Measurements from ENCODE around the gene SLC6A20. TPM values are rescaled to one million over a fixed set of nuclear protein-coding genes. Genes with fewer than 3 reads are reported as not detected.

SLC6A20 gene, protein sequence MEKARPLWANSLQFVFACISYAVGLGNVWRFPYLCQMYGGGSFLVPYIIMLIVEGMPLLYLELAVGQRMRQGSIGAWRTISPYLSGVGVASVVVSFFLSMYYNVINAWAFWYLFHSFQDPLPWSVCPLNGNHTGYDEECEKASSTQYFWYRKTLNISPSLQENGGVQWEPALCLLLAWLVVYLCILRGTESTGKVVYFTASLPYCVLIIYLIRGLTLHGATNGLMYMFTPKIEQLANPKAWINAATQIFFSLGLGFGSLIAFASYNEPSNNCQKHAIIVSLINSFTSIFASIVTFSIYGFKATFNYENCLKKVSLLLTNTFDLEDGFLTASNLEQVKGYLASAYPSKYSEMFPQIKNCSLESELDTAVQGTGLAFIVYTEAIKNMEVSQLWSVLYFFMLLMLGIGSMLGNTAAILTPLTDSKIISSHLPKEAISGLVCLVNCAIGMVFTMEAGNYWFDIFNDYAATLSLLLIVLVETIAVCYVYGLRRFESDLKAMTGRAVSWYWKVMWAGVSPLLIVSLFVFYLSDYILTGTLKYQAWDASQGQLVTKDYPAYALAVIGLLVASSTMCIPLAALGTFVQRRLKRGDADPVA
- polyA plus RNA-seq (ENCODE audit: insufficient read length in 12 of 12), result 1 to 10 TPM in 1 of 12 donors, under 1 TPM in 10, not detected in 1; 0.04 to 3.4 (median 0.12) TPM
- long read RNA-seq, donor 1, full-length matches to known transcripts, result 1 of 1 reads
- long read RNA-seq, donor 1, partial matches to known transcripts, result 0 of 1 reads
- long read RNA-seq, donor 1, other reads (novel, unspliced or antisense), result 0 of 1 reads
- long read RNA-seq, donor 2, result 0 reads
- long read RNA-seq, donor 3, result 0 reads
- long read RNA-seq, donor 4, result 0 reads
- long read RNA-seq, donor 5, result 0 reads
- long read RNA-seq, donor 6, result 0 reads
- long read RNA-seq, donor 7, result 0 reads
- long read RNA-seq, donor 8, result 0 reads
- long read RNA-seq, donor 9, result 0 reads
- long read RNA-seq, donor 10, result 0 reads
- long read RNA-seq, donor 11, result 0 reads

DNA sequence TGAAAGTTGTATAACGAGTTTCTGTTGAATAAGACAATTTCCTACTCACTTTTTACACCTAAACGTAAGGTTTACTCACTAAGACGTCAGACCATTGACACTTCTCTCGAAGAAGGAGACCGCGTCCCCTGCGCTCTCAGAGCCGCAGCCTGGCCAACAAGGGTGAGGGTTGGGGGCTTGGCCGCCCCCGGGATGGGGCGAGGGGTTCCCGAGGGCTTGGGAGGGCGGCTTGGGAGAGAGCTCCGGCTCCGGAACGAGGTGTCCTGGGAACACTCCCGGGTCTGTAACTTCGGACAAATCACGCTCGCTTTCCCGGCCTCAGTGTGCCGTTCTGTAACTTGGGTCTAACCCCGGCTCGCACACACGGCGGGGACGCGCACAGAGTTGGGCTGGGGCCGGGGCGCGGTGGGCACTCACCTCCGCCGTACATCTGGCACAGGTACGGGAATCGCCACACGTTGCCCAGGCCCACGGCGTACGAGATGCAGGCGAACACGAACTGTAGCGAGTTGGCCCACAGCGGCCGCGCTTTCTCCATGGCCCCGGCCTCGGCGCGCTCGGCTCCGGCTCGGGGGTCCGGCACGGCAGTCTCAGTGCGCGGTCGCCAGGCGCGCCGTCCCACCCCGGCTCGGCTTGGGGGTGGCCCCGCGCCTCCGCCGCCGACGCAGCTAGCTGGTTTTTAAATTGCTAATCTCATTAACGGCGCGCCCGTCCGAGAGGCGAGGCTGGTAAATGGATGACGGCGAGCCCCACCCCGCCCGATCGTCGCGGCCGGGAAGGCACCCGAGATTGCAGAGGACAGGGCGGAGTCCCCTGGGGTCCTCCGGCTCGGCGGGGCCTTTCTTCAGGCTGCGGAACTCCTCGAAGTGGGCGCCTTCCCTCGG is at the start of gene SLC6A20:
SLC6A20 (minus strand) TSS at position 655 of the 884 bp plus-strand sequence; CDS start at position 538, 117 bp downstream.
- DNase-seq, result no peak

DNA sequence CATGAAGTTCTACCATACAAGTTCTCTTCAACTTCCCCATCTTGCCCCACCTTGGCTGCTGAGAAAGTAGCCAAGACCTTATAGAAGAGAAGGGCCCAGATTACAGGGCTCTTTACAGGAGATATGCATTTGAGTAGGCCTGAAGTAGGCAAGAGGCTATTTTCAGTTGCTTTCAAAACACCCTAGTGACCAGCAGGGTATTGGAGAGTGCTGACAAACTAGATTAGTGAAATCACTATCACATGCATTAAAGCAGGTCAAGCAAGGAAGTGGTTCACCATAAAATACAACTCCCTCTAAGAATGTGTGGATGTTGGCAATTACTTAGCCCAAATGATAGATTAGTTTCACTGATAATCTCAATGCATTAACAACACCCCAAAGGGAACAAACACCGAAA is 48.3 kb upstream of the SLC6A20 start:
- DNase-seq, result no peak

DNA sequence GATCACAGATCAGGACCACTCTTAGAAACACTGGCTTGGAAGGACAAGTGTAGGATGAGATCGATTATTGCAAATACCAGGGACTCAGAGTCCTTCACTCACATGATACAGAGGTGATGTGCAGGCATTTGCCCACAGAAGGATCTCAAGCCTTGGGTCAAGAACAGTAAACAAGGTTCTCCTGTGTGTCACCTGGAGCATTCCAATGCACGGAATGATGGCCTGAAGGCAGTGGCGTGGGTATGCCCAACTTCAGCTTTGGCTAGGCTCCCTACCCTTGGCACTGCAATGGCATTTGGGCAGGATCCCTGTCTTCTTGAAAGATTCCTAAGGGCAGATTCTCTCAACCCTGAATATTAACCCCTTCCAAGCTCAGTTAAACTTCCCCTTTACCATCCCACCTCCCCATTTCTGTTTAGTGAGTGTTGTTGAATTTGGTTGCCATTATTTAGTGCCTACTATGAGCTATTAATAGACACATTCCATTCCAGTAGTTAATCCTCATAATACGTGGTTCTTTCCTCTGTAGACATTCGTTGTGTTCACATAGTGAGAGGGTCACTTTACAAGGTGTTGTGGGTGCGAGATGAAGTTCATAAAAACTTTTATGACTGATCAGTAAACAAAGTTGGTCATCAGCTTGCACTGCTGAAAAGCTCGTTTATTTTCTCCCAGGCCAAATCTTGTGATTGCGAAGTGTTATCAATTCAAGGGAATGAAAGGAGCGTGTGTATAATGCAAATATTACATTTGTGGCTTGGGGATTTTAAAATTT is 46.7 kb upstream of the SLC6A20 start:
- DNase-seq, result no peak

DNA sequence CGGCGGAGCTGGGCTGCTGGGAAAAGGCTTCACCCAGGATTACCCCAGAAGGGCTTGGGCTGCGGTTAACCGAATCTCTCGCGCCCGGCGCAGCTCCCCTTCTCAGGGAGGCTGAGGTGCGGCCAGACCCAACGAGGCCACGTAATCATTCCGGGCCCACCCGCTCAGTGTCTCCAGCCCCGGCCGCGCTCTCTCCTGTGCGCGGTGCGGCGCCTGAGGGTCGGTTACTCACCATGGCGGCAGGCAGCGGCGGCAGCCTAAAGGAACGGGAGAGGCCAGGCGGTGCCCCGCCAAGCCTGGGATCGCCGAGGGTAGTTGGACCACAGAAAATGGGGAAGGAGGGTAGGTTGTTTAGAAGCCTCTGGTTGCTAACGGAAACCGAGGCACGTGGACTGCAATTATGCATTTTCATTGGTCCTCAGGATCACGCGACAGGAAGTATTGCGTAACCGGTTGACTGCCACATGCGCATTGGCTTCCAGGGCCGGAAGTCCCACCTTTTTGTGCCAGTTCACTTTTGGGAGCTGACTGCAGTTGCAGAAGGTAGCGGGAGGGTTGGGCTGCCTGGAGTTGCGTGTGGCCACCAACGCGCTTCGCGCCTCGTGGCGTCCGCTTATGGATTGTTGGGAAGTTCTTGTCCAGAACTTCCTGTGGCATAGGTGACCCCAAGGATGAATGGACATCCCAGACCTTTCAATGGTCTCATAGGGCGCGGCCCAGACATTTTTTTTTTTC is 45.6 kb upstream of the SLC6A20 start, which contains the start of gene LZTFL1:
LZTFL1 (minus strand) TSS at position 363 of the 735 bp plus-strand sequence; CDS start at position 235, 128 bp downstream.
- peak; percentile 97 for DNase-seq

DNA sequence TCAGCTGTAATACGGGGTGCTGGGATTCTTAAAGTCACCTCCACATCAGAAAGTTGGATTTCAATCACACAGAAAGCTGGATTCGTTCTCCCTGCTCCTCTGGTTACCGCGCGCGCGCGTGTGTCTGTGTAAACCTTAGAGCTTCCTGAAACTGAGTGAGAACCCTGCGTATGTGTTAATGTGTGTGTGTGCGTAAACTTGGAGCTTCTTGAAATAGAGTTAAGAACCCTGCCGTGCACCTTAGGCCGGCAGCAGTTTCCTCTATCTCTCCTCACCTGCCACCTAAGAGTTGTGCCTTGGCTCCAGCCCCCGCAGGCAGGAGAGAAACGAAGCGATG is 45.1 kb upstream of the SLC6A20 start:
- peak; percentile 15 for DNase-seq

DNA sequence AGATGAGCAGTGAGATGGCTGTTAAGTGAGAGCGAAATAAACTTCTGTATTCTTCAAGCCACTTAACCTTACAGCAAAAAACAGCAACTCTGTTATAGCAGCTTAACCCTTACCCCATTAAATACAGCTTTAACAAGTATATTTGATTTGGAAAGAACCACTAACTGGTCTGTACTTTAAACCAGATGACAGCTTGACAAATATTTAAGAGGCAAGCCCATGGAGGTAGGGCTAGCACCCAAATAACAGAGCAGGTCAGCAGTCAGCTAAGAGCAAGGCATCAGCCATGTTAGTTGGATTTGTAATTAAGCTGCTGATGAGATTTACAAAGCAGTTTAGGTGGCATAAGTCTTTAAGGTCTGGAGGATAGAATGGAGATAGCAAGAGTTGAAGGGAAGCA is 42.1 kb upstream of the SLC6A20 start:
- no peak for DNase-seq

DNA sequence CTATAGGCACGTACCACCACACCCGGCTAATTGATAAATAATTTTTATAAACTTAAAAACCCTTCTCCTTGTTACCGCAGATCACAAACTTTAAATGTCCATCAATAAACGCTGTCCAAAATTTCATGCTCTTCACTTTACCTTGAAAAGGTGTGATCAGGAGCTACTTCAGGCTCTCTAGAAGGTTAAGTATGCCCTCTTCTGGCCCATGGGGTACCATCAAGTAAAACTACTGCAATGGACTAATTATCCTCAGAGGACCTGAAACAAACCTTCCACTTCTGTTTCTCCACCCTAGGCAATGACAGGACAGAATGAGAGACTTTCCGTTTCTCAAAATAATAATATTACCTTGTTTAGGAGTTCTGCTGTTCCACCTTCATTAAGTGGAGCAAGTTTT is 36.4 kb upstream of the SLC6A20 start:
- no peak for DNase-seq

DNA sequence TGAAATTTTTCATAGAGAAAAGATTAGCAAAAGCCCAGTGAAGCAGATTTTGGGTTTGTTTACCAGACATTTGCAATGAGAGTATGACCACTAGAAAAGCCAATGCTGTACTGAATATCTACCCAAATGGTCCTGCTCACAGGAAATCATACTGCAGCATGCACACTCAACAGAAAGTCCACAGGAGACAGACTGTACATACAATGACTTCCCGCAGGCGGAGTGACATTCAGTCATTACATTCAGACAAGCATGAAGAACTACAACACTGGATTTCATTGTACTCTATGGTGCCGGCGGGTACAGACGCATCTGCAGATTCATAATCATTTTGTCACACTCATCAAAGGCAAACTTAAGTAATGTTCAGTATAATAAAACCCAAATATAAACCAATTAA is 33.8 kb upstream of the SLC6A20 start:
- DNase-seq, result no peak

DNA sequence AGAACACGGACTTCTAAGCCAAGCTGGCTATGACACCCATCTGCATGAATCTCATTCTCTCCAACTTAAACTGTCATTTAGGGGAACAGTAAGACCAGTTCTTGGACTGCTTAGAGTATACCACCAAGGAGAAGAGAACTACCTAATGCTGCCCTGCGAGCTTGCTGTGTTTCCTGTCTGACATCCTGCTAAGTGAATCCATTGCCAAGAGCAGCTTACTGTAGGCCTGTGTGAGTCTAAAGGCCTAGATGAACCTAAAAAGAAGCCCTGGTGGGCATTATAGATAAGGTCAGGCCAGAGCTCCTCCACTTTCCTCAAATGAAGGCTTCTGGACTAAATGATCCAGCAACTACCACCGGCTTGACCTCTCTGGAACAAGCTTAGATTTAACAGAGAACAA is 30.6 kb upstream of the SLC6A20 start:
- no peak for DNase-seq

DNA sequence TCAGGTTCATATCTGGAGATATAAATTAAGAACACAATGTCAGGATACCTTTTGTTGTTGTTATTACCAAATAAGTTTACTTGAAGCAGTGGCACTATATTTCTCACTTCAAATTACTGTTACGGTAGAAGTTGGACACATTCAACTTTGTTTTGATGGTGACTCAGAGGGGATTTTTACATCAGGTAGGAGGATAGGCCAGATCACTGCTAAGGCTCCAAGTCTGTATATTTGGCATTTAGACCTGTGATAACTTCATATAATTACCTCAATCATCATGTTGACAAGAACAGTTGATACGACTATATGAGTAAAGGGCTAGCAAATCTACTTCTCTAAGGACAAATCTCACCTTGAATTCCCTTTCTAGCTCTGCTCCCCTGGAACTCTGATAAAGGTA is 30.0 kb upstream of the SLC6A20 start:
- DNase-seq, result no peak

DNA sequence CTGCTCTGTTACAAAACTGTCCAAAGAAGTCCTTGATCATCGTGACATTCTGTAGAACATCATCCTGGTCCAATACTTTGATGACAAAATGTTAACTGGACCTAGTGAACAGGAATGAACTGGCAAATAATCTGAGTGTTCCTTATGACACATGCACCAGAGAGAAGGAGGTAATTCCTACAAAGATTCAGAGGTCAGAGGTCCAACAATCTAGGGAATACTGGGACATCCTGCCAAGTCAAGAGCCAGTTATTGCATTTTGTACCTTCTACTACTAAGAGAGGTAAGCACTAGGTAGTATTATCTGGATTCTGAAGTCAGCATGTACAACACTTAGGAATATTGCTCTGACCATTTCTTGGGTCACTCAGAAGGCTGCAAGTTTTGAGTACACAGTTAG is 24.8 kb upstream of the SLC6A20 start:
- DNase-seq, result no peak

DNA sequence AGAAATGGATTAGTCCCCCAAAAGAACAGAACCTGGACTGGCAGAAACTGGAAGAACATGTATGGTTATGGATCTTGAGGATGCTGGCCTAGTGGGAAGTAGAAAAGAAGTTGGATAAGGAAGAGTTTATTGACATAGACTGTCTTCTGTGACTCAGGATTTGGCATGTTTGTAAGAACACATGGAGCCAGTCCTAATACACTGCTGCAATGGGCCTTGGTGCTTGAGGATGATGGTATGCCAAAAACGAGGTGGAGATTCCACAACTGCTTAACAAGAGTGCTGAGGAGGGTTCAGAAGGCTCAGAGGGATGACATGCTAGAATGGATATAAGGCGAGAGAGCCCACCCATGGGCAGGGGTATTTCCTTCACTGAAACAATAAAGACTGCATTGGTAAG is 23.2 kb upstream of the SLC6A20 start:
- no peak for DNase-seq

DNA sequence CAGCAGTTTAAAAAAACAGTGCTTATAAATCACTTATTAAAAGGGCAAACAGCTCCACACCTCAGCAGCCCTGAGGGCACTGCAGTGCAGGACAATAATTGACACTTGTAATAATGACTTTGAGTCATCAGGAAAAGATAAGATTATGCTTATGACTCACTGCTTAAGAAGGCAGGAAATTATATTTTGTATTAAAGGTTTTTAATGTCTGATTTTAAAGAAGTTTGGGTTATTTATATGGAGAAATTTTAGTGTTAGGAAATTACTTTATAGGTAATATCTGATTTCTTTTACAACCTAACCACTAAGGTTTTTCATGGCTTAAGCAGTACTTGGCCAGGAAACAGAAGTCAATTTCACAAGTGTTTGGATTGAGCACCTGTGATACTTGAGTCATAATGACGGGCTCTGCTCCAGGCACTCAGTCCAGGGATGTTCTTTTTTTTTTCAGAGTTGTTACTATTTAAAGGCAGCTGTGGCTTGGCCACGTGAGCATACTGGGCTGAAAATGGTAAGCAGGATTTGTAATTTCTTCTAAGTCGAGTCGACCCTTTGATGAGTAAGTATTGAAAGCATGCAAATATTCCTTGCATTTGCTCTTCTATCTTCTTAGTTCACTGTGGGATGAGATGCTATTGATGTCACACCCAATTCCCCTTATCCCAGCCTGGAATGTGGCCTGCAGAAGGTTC is 21.6 kb upstream of the SLC6A20 start:
- peak; percentile 56 for DNase-seq

DNA sequence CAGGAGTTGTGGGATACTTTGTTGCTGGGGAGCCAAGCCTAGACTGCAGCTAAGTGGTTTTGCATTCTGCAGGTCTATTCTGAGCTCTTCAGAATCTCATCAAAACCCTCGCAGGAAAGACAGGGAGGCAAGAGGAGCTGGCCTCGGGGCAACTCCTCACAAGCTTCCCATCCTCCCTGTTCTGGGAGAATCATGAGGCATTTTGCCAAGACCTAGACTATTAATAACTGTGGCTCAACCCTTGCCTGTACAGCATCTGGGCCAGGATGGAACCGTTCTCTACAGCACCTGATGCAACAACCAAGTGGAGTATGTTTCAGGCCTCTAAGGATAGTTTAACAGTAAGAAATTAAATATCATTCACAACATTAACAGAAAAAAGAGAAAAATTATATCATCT is 20.2 kb upstream of the SLC6A20 start:
- no peak for DNase-seq

DNA sequence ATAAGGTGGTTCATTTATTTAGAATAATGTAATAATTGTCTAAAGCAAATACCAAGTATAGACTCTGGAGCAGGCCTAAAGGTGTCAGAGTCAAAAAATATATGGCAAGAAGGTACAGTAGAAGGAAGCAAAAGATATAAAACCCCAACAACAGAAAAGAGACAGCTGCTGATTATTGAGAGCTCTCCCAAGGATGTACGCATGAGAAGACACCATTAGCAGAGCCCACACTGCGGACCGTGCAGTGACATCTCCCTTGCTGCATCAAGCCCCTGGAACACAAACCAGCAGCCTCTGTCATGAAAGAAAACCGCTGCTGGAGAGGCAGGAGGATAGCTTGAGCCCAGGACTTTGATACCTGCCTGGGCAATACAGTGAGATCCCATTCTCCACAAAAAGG is 18.0 kb upstream of the SLC6A20 start:
- DNase-seq, result no peak

DNA sequence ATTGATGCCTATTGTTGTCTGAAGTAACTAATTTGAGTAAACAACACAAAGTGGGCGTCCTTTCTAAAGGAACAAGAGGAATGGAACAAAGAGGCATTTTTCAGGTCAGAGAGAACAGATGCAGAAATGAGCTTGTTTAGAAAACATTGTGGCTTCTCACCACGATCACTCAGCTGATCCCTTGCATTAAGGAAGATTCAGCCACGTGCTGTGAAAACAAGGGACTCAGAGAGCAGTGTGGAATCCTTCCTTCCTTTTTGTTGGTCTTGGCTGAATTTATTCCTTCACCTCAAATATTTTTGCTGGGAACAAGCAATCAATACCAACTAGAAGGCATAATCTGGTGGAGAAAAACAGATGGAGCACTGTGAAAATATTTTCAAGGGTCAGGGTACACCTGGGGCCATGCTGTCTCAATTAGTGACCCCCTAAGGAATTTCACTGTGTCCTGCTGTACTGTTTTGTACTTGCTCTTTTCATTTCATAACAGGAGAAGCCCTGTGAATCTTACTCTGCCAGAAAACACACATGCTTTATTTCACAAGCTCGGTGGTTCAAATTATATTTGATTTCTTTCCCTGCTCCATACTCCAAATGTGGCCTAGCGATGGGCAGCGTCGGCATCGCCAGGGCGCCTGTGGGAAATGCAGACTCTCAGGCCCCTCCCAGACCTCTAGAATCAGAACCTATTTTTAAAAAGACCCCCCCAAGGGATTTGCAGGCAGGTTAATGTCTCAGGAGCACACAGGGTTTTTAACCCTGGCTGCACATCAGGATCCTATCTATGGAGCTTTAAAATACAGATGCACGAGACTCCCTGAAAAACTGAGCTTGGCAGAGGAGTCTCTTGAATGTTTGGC is 11.6 kb upstream of the SLC6A20 start:
- DNase-seq, result no peak

DNA sequence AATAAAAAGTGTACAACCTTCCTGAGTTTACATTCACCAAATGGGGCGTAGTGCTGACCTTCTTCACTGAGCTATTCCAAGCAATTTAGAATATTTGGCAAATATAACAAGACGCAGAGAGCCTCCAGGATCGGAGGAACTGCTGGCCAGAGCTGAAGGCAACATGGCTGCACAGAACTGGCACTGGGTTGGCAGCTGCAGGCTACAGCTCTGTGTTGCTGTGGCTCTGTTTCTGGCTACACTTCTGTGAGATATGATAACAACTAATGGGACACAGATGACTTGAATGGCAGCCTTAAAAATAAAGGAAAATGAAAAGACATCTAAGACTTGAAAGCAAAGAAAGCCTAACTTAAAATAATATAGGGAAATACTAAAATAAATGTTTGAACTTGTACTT is 10.8 kb upstream of the SLC6A20 start:
- no peak for DNase-seq

DNA sequence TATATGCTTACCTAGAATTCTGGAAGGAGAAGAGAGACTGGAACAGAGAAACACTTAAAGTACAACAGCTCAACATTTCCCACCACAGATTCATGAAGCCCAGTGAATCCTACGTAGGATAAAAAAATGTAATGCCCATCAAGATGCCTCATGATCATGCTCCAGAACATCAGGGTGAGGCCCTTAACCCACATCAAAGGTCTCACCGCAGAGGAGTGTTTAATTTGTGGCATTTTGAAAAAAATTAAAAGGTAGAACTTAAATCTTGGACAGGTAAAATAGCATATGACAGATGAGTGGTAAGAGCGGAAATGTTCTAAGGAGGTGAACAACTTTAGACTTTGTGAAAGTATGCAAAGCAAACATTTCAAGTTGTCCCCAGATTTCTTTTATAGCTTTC is 9.7 kb upstream of the SLC6A20 start:
- no peak for DNase-seq

Measured in muscle of arm (tissue), 14 donors.